Right kidney (tissue), 1 donor: ENCODE results near the gene GAS7.
"Not testable (repeated sequence)": the region's sequence is repeated elsewhere in the genome, so short reads cannot be mapped to it uniquely, and the experiment has no call there.

Experiments
- DNase-seq: peaks from one replicate; pipeline ENCODE4 v3.0.0-alpha.2; 2016

GAS7 gene

DNA sequence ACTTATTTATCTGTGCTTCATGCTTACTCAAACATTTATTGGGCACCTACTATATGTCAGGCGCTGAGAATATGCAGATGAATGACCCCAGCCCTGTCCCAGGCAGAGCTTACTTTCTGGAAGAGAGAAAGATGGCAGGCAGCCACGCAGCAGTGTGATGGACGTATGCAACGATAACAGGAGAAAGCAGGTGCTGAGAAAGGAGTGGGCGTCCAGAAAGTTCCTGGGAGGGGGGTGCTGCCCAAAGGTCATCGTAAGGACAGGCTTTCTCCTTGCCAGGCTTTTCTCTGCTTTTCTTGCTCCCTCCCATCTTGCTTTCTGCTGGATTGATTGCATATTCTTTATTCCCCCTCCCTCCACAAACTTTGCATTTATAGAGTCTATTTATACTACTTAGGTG is 124.5 kb downstream of the GAS7 start:
- DNase-seq = no peak

DNA sequence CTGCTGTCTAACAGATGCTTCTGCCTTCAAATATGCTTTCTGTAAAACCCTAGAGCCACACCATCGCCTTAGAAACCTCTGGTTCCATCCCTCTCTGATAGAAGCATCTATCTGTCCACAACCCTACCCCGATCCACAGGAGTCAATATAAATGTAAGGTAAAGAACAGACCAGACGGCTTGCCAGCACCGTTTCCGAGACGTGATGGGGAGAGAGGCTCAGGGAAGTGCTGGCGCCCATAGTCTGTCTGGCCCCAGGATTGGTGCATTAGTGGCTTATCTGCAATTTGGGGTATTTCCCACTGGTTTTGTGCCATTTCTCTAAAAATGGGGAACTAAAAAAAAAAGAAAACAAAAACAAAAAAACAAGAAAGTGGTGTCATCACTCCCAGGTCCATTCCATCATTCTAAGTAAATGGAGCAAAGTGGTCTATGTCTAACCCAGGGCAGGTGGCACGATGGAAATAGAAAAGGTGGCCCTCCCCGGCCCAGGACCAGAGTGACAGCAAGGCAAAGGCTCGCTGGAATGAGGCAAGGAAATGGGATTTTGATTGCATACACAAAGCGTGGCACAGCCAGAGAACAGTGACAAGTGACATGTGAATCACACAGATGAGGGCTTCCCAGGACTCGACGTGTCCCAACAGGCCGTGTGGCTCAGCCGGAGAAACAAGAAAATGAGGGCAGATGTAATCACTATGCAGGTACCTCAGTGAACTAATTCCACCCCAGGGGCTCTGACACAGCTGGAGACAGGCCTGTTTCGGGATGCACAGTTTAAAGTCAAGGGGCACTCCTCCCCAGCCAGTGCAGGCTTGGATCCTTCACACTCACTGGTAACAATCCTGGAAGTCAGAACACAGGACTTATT is 125.6 kb downstream of the GAS7 start:
- DNase-seq = no peak

DNA sequence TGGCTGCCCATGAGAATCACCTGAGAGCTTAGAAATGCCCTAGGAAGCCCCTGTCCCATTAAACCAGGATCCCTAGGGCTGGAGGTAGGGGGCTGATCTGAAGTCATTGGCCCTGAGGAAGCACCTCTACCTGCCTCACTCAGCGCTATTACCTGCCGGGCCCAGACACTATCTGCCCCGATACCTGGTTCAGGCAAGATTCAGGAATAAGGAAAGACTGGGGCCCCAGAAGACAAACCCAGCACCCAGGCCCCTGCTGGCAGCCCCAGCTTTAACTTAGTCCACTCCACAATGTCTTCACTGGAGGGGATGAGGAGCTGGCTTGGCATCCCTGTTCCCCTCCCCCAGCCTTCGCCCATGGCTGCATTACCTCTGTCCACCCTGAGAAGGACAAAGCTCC is 126.3 kb downstream of the GAS7 start:
- no peak for DNase-seq

DNA sequence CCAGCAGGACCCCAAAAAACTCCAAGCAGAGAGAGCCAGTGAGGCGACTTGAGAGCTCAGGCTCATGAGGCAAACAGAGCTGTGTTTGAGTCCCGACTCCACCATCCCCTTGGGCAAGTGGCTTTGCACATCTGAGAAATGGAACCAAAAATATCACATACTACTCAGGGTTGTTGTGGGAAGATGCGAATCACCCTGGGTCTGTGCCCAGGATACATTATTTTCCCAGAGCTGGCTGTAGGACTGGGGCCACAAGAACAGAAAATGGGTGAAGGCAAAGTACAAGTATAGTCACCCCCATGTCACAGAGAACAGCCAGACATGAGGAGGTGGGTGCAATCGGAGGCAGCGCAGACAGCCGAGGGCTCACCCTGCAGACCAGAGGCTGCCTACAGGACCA is 127.3 kb downstream of the GAS7 start:
- no peak for DNase-seq

DNA sequence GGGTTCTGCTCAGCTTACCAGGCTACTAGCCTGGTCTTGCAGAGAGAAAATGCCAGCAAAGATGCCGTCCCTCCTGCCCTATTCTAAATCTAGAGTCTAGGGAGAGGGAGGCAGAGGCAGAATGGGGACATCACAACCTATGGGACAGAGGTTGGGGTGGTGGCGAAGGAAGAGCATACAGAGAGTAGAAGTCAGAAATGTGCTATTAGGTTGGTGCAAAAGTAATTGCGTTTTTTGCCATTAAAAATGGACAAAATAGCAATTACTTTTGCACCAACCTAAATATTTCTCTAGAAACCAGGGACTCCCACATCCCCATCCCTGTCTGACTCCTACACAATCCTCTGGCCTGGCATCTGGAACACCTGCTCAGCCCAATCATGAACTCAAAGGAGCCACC is 127.7 kb downstream of the GAS7 start:
- no peak for DNase-seq

DNA sequence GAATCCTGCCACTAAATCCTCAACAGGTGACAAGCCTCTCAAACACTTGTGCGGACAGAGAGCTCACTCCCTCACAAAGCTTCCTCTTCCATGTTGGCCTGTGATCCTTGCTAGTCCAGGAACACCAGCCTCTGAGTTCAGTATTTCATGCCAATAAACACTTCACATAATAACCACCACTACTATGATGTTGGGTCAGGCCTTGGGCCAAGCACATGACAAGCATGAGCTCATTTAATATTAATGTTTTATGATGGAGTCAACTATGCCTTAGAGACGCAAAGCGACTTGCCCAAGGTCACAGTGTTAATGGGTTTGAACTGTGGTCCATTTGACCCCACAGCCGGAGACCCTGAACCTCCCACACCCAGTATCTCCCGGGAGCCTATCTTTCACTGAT is 129.1 kb downstream of the GAS7 start:
- DNase-seq = no peak

DNA sequence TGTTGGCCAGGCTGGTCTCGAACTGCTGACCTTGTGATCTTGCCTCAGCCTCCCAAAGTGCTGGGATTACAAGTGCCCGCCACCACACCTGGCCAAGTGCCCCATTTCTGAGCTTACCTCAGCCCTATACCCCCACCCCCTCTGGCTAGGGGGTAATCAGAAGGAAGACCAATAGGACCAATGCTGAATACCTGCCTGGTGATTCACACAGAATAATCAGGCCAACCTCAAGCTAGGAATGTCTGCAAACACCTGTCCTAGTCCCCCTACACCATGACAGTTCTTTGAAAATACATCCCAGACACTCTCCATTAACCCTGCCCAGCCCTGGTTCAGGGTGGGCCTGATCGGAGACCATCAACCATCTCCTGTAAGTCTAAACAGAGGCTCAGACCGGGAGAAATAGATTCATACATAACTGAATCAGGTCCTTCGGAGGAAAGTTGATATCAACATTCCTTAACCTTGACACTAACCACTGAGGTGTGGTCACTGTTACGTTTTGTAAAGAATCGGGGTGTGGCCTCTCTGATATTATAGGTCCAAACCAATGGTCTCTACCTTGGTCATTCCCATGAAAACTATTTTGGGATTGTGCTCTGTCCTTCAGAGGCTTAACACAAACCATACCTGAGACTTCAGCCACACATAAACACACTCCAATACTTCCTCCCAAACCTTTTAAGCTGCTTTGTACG is 130.8 kb downstream of the GAS7 start:
- DNase-seq = no peak

DNA sequence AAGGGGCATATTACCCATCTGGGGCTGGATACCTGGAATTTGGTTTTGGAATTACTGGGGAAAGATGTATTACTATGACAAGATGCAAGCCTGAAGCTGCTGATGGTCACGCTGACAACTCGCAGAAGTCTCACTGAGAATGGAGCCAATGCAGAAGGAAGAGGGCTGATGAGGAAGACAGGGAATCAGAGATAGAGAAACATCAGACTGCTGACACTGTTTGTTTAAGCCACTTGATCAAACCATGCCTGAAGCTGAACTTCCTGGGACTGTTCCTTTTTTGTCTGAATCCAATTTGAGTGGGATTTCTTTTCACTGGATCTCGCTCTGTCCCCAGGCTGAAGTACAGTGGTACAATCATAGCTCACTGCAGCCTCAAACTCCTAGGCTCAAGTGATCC is 133.9 kb downstream of the GAS7 start:
- DNase-seq = no peak

DNA sequence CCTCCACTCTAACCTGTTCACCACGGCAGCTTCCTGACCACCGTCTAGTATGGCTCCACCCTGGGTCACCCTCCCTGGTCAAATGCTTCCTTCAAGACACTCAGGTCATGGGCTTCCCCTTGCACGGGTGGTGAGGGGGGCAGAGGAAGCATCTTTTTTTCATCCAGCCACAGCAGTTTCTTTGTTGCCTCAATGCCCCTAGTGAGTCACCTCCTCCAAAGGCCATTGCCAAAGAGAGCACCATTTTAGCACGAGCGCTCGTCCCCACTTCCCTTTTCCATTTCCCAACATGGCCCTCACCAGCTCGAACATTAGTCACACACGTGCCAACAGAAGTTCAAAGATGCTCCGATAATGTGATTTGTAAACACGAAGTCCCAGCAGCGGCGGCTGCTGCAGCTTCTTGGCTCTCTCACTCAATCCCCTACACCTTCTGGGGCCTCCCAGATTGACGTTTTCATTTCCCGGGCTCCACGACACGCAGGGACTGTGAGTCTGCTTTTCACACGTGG is 134.6 kb downstream of the GAS7 start:
- DNase-seq = no peak

DNA sequence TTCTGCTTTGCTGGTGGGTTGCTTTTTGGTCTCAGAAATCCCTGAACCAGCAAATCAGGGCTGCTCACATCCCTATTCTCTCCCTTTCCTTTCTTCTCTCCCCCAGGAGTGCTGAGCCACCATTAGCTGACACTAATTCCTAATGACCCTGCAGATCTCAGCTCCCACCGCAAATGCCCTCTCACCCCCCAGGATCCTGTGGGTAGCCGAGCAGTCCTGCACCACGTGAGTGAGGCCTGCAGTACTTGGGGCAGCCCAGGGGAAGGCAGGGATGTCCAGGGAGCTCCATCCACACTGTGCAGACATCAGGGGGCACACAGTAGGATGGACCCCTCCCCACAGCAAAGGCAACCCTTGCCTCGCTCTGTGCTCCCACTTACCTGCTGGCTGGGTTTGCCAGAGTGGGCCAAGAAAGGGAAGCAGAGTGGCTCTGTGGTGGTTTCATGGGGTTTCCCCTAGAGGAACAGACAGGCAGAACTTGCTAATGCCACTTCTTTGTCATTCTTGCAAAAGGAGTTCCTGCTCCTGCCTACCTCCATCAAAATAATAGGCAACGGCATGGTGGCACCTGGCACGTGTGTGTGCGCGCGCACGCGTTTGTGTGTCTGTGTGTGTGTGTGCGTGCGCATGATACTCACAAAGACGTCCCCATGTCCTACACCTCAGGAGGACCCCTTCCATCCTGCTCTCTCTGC is 135.6 kb downstream of the GAS7 start:
- no peak for DNase-seq

DNA sequence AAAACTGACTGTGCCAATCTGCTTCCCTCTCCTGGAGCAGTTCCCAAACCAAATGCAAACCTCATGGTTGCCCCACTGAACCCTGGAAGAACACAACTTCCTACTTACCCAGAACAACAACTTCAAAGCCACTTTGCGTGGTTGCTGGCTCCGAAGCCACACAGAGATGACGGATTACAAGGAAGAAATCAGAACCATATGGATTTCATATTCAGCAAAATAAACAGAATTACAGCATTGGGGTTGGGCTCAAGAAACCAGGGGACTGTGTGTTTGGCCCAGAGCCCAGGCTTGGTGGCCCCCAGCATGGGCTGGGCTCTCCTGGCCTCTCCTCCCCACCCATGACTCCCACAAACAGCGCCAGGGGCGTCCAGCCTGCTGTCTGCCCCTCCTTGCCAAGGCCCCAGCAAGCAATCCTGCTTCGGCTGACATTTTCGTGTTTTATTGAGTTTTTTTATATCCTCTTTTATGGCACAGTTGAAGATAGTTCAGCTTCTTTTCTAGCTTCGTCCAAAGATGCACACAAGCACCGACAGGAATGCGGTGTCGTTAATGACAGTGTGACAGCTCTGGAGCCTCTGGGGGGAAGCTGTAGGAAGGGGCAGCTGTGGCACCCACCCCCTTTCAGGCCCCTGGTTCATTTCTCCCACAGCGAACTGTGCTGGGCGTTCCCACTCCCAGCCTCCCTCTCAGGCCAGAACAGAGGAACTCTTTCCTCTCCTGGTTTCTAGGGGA is 137.1 kb downstream of the GAS7 start:
- no peak for DNase-seq

DNA sequence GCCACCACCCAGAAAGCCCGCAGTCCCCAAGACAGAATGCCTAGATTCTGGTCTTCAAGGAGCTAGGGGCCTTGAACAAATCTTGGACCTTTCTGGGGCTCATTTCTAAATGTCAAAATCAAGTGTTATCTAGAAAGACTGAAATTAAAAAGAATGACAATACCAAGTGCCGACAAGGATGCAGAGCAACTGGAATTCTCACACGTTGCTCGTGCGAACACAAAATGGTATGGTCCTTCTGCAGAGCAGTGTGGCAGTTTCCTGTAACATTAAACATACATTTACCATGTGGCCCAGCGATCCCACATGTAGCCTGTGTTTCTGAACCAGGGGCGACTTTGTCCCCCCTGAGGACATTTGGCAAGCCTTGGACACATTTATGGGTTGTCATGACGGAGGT is 137.9 kb downstream of the GAS7 start:
- DNase-seq = no peak

DNA sequence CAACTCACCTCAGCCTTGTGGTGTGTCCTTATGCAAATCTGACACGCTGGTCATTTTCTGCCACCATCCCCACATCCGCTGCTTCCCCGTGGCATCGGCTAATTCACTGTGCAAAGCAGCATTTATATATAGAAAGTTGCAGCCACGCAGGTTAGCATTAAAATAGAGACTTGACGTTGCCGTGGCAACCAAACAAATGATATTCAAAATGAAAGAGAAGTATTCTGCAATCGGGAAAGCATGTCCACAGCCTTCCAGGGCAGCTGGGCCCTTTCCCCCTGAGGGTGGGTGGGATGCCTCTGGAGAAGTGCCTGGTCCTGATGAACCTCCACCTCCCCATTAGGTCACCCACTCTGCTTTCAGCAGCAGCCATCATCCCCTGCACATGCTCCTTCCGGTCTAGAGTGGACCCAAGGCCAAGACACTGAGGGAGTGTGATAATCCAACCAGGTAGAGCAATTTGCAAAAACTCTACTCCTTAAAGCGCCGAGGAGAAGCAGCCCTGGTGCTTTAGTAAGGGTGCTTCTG is 138.7 kb downstream of the GAS7 start:
- no peak for DNase-seq

DNA sequence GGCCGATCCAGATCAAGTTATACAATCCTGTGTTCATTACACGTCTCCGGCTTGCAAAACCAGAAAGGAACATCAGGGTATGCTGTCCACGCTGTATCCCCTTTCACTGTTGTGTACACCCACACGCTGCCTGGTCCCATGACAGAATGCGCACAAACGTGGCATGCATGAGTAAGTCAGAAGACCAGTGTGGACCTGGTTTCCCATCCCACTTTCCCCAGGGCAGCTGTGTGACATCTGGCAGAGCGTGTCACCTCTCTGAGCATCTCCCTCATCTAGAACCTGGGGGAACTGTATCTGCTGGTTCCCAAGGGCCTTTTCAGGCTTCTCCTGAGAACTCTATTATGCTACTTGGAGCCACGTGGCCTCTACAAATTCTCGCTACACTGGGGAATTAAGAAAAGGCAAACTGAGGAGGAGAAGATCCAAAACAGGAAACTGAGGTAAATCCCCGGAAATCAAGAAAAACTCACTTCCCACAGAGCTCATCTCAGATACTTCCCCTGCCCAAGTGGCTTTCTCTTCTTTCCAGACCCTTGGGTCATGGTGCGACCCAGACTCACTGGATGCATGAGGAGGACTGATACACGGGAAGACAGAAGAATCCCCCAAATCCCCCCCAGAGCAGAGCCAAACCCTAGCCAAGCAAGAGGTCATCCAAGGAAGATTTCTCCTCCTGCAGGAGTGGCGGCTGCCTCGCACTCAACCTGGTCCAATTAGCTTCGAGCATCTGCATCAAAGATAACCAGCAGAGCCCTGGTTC is 139.3 kb downstream of the GAS7 start:
- DNase-seq = no peak

DNA sequence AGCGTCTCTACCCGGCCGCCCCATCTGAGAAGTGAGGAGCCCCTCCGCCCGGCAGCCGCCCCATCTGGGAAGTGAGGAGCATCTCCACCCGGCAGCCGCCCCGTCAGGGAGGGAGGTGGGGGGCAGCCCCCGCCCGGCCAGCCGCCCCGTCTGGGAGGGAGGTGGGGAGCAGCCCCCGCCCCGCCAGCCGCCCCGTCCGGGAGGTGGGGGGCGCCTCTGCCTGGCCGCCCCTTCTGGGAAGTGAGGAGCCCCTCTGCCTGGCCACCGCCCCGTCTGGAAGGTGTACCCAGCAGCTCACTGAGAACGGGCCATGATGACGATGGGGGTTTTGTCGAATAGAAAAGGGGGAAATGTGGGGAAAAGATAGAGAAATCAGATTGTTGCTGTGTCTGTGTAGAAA is 140.9 kb downstream of the GAS7 start:
- DNase-seq = not testable (repeated sequence)

DNA sequence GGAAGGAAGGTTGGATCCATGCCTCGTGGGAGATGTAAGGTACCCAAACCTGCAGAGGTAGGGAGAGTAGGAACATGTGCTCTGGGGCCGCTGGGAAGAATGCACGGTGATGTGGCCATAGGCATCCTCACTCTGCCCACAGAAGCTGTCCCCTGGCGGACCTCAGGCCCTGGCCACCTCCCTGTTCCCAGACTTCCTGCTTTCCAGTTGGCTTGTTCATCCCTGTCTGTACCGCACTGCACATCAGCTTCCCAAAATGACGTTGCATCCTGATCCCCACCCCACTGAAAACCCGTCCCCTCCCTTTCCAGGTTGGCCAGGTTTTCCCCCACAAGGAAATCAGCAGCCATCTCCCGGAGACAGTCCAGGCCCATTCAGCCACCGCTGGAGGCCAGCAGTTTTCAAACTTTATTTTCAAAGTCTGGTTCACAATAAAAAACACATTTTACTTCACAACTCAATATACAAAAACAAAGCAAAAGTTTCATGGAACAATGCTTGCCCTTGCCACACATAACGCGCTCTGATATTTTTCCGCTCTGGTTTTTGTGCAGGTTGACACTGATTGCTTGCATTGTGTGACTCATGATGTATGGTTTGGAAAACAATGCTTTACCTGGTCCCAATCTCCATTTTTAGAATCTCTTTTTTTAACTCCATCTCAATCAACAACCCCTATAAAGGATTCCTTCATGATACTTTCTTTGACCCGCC is 143.0 kb downstream of the GAS7 start:
- DNase-seq = no peak

DNA sequence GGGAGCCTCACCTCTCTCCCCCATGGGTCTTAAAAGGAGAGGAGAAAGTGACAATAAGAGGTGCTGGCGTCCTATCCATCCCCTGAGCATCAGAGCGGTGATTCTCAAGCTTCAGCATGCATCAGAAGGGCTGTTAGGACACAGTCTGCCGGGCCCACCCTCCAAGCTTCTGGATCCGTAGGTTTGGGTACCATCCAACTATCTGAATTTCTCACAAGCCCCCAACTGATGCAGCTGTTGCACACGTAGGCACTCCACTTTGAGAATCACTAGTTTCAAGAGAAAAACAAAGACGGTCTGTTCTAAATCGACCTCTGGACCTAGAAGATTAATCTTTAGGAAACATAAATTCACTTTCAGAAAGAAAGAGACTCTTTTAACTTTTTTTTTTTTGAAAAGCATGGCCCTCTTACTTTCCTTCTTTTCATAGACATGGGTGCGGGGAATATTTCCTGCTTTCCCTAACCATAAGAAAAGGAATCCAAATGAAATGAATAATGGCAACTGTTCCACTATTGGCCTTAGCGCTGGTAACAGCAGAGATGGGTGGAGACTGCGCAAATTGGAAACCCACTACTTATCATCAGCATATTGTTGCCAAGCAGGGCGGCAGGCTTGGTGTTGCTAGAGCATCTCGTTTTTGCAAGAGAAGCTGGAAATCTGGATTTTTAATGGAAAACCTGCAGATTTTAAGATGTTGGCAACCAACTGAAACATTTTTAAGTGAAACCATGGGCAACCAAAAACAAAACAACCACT is 144.4 kb downstream of the GAS7 start:
- no peak for DNase-seq

DNA sequence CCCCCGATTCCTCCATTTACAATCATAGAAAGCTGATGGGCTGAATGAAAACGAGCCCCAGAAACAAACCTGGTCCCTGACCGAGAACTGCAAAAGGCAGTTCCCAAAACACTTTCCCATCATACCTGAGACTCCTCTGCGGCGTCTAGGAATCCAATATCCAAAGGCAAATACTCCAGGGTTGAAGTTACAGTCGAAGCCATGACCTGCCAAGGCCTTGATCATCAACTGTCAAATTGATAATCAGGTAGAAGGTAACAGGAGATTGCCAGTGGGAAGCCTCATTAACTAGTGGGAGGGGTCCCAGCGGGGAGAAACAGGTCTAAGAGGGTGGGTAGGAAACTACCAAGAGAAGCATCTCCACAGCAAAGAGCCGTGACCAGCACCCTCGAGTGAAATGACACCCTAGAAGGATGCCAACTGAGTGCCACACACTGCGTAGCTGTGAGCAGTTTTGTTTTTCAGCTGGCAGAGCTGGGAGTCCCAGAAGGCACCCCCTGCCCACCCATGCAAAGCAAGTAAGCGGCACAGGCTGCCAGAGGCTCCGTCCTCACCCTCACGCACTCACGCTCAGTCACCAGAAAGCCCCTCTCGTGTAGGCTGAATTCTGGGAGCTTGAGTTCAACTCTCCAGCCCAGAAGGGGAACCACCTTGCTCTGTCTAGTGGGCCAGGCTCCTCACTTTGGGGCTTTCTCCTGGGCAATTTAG is 146.1 kb downstream of the GAS7 start:
- DNase-seq = no peak

DNA sequence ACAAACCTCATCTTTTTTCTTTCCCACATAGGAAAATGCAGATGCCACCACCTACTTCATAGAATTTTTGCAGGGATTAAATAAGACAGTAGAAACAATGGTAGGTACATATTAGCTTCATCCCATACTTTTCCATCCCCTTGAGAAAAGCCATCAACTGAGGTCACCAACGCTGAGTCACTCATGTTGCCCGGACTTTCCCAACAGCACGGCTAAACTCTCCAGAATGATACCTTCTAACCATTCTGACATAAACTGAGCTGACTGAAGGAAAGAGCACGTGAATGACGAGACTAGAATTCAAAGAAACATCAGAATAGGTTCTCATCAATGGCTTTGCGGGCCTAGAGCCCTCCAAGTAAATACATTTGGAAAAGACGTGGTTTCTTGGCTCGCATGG is 147.3 kb downstream of the GAS7 start:
- no peak for DNase-seq
